Cardiac fibroblast (primary cell): ENCODE results near the gene ATPAF2.

Source experiments
- DNase-seq, 2 donors: peaks; one replicate each; pipeline versions ENCODE4 v3.0.0 to v3.0.0-alpha.2; 2010; ENCODE audit warnings: low read depth in 2 of 2
- H3K4me3 ChIP-seq, 2 donors: replicated peaks in 1 of 2; 1 replicate in 1 of 2; 2 replicates in 1 of 2; pipeline ENCODE4 v1.5.1; 2011; ENCODE audit warnings: low read depth in 2 of 2, low read length in 2 of 2, mild to moderate bottlenecking in 2 of 2, moderate library complexity in 1 of 2
- TF ChIP-seq, protein P1 (sequence below): IDR thresholded peaks from one replicate; pipeline ENCODE4 v1.5.1; 2011; ENCODE audit warnings: low read depth, mild to moderate bottlenecking, low read length, inconsistent platforms

The ATPAF2 gene

DNA sequence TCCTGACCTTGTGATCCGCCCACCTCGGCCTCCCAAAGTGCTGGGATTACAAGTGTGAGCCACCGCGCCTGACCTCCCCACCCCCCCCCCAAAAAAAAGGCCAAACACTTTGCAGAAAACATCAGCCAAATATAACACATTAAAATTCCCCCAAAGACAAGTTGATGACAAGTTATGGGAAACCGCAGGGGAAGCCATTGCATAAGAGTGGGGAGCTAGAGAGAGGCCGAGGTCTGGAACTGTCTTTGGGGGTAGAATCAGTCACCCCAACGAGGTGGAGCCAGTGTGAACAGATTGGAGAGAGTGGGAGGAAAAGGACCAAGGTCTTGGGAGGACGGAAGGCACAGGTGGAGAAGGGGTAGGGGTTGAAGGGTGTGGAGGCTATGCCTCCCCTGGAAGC lies 63.5 kb downstream of the ATPAF2 start:
- no peak for DNase-seq
- TF ChIP-seq, protein P1, sequence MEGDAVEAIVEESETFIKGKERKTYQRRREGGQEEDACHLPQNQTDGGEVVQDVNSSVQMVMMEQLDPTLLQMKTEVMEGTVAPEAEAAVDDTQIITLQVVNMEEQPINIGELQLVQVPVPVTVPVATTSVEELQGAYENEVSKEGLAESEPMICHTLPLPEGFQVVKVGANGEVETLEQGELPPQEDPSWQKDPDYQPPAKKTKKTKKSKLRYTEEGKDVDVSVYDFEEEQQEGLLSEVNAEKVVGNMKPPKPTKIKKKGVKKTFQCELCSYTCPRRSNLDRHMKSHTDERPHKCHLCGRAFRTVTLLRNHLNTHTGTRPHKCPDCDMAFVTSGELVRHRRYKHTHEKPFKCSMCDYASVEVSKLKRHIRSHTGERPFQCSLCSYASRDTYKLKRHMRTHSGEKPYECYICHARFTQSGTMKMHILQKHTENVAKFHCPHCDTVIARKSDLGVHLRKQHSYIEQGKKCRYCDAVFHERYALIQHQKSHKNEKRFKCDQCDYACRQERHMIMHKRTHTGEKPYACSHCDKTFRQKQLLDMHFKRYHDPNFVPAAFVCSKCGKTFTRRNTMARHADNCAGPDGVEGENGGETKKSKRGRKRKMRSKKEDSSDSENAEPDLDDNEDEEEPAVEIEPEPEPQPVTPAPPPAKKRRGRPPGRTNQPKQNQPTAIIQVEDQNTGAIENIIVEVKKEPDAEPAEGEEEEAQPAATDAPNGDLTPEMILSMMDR = no peak
- no peak overlapping the region for H3K4me3 ChIP-seq

DNA sequence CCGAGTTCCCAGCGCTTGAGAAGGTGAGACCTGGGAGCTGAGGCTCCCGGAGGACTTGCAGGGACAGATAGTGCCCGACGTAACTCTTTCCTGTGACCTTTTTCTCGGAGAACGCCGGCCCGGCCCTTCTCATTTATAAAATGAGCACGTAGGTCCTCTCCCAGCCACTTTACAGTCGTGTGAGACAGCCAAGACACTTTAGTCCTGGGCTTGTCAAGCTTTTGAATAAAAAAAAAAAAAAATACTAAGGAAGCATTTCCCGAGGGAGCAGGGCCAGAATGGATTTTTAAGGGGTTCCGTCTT lies 66.1 kb downstream of the ATPAF2 start:
- TF ChIP-seq, protein P1 = no peak
- no peak for DNase-seq
- H3K4me3 ChIP-seq = peak overlapping the region; percentile 56 to 68

DNA sequence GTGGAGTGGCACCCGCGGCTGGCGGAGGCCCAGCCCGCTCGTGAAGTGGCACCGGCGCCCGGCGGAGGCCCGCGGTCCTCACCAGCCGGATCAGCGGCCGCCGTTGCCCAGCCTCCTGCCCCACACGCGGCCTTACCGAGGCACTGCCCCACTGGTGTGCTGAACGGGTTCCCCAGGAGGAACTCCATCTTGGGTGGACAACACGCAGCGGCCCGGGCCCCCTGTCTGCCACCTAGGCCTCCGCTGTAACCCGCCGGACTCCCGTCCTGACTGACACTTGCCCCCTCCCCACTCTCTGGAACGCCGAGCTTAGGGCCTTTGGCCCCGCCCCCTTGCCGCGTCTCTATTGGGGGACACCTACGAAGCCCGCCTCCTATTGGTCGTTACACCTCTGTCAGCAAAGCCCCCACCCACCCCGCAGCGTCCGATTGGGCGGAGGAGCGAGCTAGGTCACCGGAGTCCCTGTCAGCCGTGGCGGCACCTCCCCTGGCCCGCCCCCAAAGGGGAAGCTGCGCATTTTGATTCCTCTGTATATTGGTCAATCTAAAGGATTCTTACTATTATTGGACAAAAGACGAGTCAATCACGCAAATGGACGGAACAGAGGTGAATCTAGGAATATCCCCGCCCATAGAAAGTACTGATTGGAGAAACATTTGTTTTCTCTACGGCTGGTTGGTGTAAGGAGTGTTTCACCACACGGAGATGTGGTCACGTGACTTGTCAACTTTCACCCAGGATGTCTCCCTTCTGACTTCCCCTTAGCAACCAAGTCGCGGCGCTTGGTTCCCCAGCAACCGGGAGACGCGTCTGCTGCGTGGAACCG lies 66.6 kb downstream of the ATPAF2 start, which contains the start of the genes DRC3 and TOM1L2:
DRC3 (plus strand) TSS at position 737 of the 826 bp plus-strand sequence. CDS start 4,737 bp downstream, outside the sequence.
TOM1L2 (minus strand) TSS at position 275 of the 826 bp plus-strand sequence; CDS start at position 188, 87 bp downstream.
- TF ChIP-seq, protein P1 = no peak
- H3K4me3 ChIP-seq = peak within 1 kb of the TSS; percentile 68 to 80
- peak; percentile 100 for DNase-seq

DNA sequence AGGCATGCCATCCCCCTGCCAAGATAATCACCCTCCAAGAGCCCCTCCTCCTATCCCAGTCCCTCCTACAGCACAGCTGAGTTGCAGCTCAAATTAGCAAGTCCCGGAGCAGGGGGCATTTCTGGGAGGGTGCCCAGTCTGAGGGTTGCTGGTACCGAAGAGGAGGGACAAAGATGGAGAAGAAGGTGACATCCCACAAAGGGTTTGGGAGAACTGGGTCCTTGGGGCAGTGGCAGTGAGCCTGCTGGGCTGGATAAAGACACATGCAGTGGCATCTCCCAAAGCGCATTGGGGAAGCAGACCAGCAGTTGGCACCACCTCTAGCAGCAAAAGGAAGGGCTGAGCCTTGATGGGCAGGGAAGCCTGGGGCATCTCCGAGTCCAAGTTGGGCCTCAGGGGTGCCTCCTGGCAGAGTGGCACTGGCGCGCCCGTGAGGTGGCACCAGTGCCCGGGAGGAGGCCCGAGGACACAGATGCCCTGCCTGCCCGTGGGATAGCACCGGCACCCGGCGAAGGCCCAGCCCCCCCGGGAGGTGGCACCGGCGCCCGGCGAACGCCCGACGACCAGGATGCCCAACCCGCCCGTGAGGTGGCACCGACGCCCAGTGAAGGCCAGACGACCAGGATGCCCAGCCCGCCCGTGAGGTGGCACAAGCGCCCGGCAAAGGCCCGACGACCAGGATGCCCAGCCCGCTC lies 67.4 kb downstream of the ATPAF2 start:
- DNase-seq = peak in 1 of 2 donors; percentile 43
- TF ChIP-seq, protein P1 = no peak
- peak overlapping the region; percentile 68 to 80 for H3K4me3 ChIP-seq

DNA sequence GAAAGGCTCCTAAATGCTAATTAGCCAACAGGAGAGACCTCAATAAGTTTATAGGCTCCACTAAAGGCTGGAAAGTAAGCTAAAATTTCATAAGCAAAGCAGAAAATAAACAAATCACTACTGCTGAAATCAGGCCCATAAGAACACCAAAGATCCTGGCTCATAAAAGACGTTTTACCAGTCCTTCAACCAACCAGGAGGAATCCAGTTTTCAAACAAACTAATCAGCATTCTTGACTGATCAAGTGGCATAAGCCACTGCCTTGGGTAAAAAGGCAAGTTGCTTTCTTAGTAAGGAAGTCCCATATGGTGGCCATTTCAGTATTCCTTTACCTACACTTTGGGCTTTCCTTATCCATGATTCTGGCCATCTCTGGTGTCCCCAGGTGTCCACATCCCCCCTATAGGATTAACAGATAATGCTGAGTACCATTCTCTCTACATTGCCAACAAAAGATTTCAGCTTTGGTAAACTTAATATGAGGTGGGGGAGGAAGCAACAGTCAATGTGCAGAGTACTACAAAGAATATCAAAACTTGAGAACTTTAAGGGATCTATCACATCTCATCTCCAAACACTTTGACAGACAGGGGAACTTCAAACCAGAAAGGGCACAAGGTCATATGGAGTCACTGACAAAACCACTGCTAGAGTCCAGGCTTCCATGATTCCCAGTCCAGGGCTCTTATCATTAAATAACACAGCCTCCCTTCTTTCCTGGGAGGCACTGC lies 68.1 kb downstream of the ATPAF2 start:
- H3K4me3 ChIP-seq = peak overlapping the region; percentile 68 to 80
- DNase-seq = no peak
- TF ChIP-seq, protein P1 = no peak
